Measurements from ENCODE around the gene GASK1A. TPM values are rescaled to one million over a fixed set of nuclear protein-coding genes. Genes with fewer than 3 reads are reported as not detected.
"Not testable (repeated sequence)": the region's sequence is repeated elsewhere in the genome, so short reads cannot be mapped to it uniquely, and the experiment has no call there.

The GASK1A gene
- total RNA-seq, 2 donors from 2014 or later = not detected

DNA sequence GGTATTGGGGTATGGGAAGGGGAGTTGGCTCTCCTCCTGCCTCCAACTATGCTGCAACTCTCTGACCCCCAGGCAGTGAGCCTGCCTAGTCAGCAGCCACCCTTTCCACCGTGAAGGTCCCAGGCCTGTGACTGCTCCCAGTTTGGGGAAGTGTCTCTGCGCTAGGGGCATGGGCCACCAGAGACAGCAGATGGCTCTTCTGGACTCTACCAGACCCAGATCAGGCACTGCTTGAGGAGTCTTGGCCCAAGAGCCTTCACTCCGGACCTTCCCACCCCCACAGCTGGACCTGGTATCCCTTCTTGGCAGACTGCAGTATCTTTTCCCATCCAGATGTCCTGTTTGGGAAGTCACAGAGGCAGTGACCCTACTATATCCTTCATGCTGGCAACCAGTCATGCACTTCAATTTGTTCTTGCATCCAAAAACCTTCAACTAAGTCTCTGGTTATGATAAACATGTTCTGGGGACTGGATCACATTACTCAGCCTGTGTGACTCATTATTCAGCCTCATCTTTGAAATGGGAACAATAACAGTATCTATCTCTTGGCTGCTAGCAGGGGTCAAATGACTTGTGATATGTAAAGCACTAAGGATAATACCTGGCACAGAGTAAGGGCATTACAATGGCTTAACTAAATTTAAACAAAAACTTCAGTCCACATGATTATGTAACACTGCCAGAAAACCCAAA, 64.1 kb downstream of the GASK1A start:
- peak; percentile 65 for ATAC-seq (replicated peaks)

GRCh38 chr3:43043793-43044192, 64.7 kb downstream of the GASK1A start:
- ATAC-seq (replicated peaks) = no peak
- Mint-ChIP-seq H3K36me3 (ENCODE audit: low read depth) (no peaks in the 10 kb centered on the region), H3K4me1 (no peaks in the 10 kb centered on the region), H3K27ac (no peak overlapping the region), H3K4me3 (no peak overlapping the region), H3K27me3 (no peaks in the 10 kb centered on the region), H3K9me3 (peaks cover 20% of the 10 kb centered on the region)

More for the DNA sequence above, 64.1 kb downstream of the GASK1A start:
- peaks cover 17% of the 10 kb centered on the region for H3K9me3 Mint-ChIP-seq
- no peaks in the 10 kb centered on the region for H3K27me3 Mint-ChIP-seq
- no peaks in the 10 kb centered on the region for H3K36me3 Mint-ChIP-seq (ENCODE audit: low read depth)
- H3K4me1 Mint-ChIP-seq = peaks cover 4% of the 10 kb centered on the region
- no peak overlapping the region for H3K27ac Mint-ChIP-seq
- H3K4me3 Mint-ChIP-seq = no peak overlapping the region

DNA sequence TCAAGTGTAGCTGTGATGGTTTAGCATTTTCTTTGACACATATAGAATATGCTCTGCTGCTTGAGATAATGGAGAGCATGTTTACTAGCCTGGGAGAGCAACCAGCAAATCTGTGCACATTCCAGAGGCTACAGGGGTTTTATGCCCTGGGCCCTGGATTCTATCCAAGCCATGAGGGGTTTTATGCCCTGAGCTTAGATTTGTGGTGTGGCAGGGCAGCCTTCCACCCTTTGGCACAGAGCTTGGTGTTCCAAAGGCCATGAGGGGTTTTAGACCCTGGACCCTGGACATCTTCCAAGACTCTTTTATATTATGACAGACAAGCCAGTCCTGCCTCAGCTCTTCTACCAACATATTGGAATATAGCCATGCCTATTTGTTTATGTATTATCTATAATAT, 66.0 kb downstream of the GASK1A start:
- not testable (repeated sequence) for H3K27ac Mint-ChIP-seq; H3K4me3 Mint-ChIP-seq; H3K4me1 Mint-ChIP-seq; ATAC-seq (replicated peaks); H3K36me3 Mint-ChIP-seq (ENCODE audit: low read depth); H3K27me3 Mint-ChIP-seq
- peaks cover 21% of the 10 kb centered on the region for H3K9me3 Mint-ChIP-seq

DNA sequence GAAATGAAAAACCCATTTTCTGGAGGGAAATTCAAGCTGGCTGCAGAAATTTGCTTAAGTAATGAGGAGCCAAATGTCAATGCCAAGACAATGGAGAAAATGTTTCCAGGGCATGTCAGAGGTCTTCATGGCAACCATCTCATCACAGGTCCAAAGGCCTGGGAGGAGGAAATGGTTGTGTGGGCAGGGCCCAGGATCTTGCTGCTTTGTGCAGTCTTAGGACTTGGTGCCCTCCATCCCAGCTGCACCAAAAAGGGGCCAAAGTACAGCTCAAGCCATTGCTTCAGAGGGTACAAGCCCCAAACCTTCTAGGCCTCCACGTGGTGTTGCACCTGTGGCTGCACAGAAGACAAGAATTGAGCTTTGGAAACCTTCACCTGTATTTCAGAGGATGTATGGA, 67.5 kb downstream of the GASK1A start:
- Mint-ChIP-seq H3K9me3 (peaks cover 27% of the 10 kb centered on the region), H3K4me1 (no peaks in the 10 kb centered on the region), H3K4me3 (no peak overlapping the region), H3K27me3 (no peaks in the 10 kb centered on the region), H3K36me3 (ENCODE audit: low read depth) (no peaks in the 10 kb centered on the region), H3K27ac (no peak overlapping the region)
- ATAC-seq (replicated peaks) = no peak

- Mint-ChIP-seq H3K27me3 (peaks cover 8% of the 10 kb centered on the region), H3K4me3 (no peak overlapping the region), H3K36me3 (ENCODE audit: low read depth) (no peaks in the 10 kb centered on the region), H3K9me3 (peaks cover 30% of the 10 kb centered on the region), H3K4me1 (no peaks in the 10 kb centered on the region), H3K27ac (no peak overlapping the region)
- ATAC-seq (replicated peaks) = no peak
Observed at GRCh38 chr3:43048470-43048869, 69.4 kb downstream of the GASK1A start.

GRCh38 chr3:43053291-43053690, 74.2 kb downstream of the GASK1A start:
- H3K9me3 Mint-ChIP-seq = peaks cover 12% of the 10 kb centered on the region
- peaks cover 8% of the 10 kb centered on the region for H3K27me3 Mint-ChIP-seq
- no peaks in the 10 kb centered on the region for H3K36me3 Mint-ChIP-seq (ENCODE audit: low read depth)
- no peak overlapping the region for H3K27ac Mint-ChIP-seq
- H3K4me3 Mint-ChIP-seq = no peak overlapping the region
- no peak for ATAC-seq (replicated peaks)
- no peaks in the 10 kb centered on the region for H3K4me1 Mint-ChIP-seq

DNA sequence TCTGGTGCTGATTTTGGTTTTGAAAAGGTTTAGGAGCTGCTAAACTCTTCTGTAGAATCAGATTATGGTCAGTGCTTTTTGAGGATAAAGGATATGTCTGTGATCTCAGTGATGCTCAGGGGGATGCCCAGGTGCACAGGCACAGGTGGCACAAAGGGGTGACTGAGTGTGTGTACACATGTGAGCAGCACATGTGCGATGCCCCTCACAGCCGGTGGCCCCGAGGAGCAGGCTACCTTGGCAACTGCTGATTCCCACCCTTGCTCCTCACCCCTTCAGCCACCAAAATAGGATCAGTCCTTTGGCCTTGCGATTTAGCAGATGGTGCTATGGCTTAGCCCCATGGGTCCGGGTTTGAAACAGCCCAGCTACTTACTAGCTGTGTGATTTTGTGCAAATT, 75.6 kb downstream of the GASK1A start:
- Mint-ChIP-seq H3K27ac (no peak overlapping the region), H3K36me3 (ENCODE audit: low read depth) (no peaks in the 10 kb centered on the region), H3K27me3 (peaks cover 8% of the 10 kb centered on the region), H3K9me3 (peaks cover 9% of the 10 kb centered on the region), H3K4me1 (no peaks in the 10 kb centered on the region), H3K4me3 (no peak overlapping the region)
- no peak for ATAC-seq (replicated peaks)

DNA sequence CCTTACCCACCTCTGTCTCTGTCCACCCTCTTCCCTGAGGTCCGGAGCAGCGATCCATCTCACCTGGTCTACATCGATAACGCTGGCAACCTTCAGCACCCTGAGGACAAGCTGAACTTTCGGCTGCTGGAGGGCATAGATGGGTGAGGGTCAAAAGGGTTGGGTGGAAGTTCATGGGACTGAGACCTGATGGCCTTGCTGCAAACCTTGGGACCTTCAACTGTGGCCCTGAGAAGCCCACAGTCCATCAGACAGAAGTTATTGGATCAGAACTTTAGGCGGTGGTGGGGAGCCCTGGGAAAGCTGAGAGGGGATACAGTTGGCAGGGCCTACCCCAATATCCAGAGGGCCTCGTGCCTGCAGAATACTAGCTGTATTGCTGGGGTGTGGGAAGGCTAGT, 76.3 kb downstream of the GASK1A start:
- Mint-ChIP-seq H3K4me3 (no peak overlapping the region), H3K4me1 (no peaks in the 10 kb centered on the region), H3K27me3 (peaks cover 8% of the 10 kb centered on the region), H3K27ac (no peak overlapping the region), H3K9me3 (peaks cover 7% of the 10 kb centered on the region), H3K36me3 (ENCODE audit: low read depth) (no peaks in the 10 kb centered on the region)
- ATAC-seq (replicated peaks) = no peak

DNA sequence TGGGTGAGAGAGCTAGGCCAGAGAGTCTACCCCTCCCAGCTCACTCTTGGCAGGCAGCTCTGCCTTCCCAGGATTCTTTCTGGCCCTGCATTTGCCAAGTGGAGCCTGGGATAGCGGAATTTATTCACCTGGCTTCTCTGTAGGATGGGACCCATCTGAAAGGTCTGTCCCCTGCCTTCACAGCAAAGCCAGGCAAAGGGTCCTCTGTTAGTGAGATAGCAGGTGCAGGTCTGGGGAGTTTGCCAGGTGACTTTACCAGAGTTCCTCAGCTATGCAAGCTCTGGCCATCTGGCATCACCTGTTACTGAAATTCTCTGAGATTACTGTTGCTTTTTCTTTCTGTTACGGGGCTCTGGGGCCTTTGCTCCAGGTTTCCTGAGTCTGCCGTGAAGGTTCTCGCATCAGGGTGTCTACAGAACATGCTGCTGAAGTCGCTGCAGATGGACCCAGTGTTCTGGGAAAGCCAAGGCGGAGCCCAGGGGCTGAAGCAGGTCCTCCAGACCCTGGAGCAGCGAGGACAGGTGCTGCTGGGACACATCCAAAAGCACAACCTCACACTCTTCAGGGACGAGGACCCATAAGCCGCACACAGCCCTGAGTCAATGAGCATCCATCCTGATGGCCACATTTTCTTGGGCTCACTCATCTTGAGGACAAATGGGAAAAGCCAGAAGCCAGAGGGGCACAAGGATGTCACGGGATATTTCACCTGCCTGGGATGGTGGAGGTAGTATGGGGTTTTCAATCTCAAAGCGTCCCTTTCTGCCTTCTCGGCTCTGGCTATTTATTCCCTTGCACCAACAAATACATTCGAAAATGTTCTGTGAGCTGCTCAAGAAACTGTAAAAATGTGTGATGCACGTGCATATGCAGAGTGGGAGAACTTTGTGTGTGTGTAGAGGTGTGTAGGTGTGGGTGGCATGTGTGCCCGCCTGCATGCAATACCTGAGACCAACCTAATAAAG, 77.0 kb downstream of the GASK1A start:
- Mint-ChIP-seq H3K4me3 (no peak overlapping the region), H3K27ac (no peak overlapping the region), H3K9me3 (peaks cover 3% of the 10 kb centered on the region), H3K27me3 (peaks cover 8% of the 10 kb centered on the region), H3K4me1 (no peaks in the 10 kb centered on the region), H3K36me3 (ENCODE audit: low read depth) (no peaks in the 10 kb centered on the region)
- ATAC-seq (replicated peaks) = no peak

GRCh38 chr3:43059456-43059855, 80.3 kb downstream of the GASK1A start:
- no peaks in the 10 kb centered on the region for H3K4me1 Mint-ChIP-seq
- H3K36me3 Mint-ChIP-seq (ENCODE audit: low read depth) = no peaks in the 10 kb centered on the region
- no peaks in the 10 kb centered on the region for H3K27me3 Mint-ChIP-seq
- H3K27ac Mint-ChIP-seq = no peak overlapping the region
- no peak for ATAC-seq (replicated peaks)
- H3K4me3 Mint-ChIP-seq = no peak overlapping the region
- no peaks in the 10 kb centered on the region for H3K9me3 Mint-ChIP-seq

GRCh38 chr3:43061101-43061895, 82.2 kb downstream of the GASK1A start:
- H3K36me3 Mint-ChIP-seq (ENCODE audit: low read depth) = no peaks in the 10 kb centered on the region
- H3K27me3 Mint-ChIP-seq = no peaks in the 10 kb centered on the region
- no peaks in the 10 kb centered on the region for H3K4me1 Mint-ChIP-seq
- no peak overlapping the region for H3K4me3 Mint-ChIP-seq
- no peak overlapping the region for H3K27ac Mint-ChIP-seq
- no peaks in the 10 kb centered on the region for H3K9me3 Mint-ChIP-seq
- no peak for ATAC-seq (replicated peaks)

- Mint-ChIP-seq H3K27me3 (no peaks in the 10 kb centered on the region), H3K4me3 (no peak overlapping the region), H3K27ac (no peak overlapping the region), H3K4me1 (no peaks in the 10 kb centered on the region), H3K36me3 (ENCODE audit: low read depth) (no peaks in the 10 kb centered on the region), H3K9me3 (no peaks in the 10 kb centered on the region)
- no peak for ATAC-seq (replicated peaks)
Observed at GRCh38 chr3:43062040-43062563, 83.0 kb downstream of the GASK1A start.

- H3K4me3 Mint-ChIP-seq = no peak overlapping the region
- H3K27me3 Mint-ChIP-seq = no peaks in the 10 kb centered on the region
- no peaks in the 10 kb centered on the region for H3K4me1 Mint-ChIP-seq
- no peaks in the 10 kb centered on the region for H3K9me3 Mint-ChIP-seq
- ATAC-seq (replicated peaks) = no peak
- H3K36me3 Mint-ChIP-seq (ENCODE audit: low read depth) = no peaks in the 10 kb centered on the region
- no peak overlapping the region for H3K27ac Mint-ChIP-seq
Observed at GRCh38 chr3:43062564-43063040, 83.5 kb downstream of the GASK1A start.

DNA sequence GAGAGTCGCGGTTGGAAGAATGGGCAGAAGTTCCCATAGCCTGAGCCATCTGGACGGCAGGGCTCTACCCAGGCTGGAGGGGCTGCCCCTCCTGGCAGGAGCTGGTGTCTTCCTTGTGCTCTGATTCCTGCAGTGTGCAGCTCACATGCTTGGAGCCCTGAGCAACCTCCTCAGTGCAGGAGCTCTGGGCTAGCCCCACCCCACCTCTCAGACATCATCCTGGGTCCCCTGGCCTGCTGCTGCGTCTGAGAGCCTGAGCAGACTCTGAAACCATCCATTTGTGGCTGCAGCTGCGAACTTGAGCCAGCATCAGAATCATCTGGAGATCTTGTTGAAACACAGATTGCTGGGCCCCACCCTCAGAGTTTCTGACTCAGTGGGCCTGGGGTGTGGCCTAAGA, 84.0 kb downstream of the GASK1A start:
- H3K4me1 Mint-ChIP-seq = no peaks in the 10 kb centered on the region
- no peaks in the 10 kb centered on the region for H3K36me3 Mint-ChIP-seq (ENCODE audit: low read depth)
- H3K27me3 Mint-ChIP-seq = no peaks in the 10 kb centered on the region
- H3K9me3 Mint-ChIP-seq = no peaks in the 10 kb centered on the region
- no peak for ATAC-seq (replicated peaks)
- H3K4me3 Mint-ChIP-seq = no peak overlapping the region
- no peak overlapping the region for H3K27ac Mint-ChIP-seq
